Measurements from ENCODE around the gene CTSH. TPM values are rescaled to one million over a fixed set of nuclear protein-coding genes. Genes with fewer than 3 reads are reported as not detected.

The CTSH gene
- total and polyA plus RNA-seq, 12 donors, result 26.4 to 122 (median 62.5) TPM

GRCh38 chr15:78946493-78946892 is 1.6 kb upstream of the CTSH start:
- no peak overlapping the region for H3K27ac ChIP-seq
- H3K9me3 ChIP-seq, result no peaks in the 10 kb centered on the region
- H3K36me3 ChIP-seq, result no peaks in the 10 kb centered on the region
- ATAC-seq (no peak), DNase-seq (no peak)
- TF ChIP-seq, protein P1, sequence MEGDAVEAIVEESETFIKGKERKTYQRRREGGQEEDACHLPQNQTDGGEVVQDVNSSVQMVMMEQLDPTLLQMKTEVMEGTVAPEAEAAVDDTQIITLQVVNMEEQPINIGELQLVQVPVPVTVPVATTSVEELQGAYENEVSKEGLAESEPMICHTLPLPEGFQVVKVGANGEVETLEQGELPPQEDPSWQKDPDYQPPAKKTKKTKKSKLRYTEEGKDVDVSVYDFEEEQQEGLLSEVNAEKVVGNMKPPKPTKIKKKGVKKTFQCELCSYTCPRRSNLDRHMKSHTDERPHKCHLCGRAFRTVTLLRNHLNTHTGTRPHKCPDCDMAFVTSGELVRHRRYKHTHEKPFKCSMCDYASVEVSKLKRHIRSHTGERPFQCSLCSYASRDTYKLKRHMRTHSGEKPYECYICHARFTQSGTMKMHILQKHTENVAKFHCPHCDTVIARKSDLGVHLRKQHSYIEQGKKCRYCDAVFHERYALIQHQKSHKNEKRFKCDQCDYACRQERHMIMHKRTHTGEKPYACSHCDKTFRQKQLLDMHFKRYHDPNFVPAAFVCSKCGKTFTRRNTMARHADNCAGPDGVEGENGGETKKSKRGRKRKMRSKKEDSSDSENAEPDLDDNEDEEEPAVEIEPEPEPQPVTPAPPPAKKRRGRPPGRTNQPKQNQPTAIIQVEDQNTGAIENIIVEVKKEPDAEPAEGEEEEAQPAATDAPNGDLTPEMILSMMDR (IDR thresholded peaks at IDR 0.05), result no peak
- H3K4me3 ChIP-seq, result no peak overlapping the region
- no peaks in the 10 kb centered on the region for H3K27me3 ChIP-seq
- intact Hi-C loops (cut with DNase I), result no loop called here
- WGBS, 2 donors, result 93 to 95% methylated on average over 5 of the region's 5 CpGs
- peaks cover 5 to 42% (median 20%) of the 10 kb centered on the region in 9 donors for H3K4me1 ChIP-seq

GRCh38 chr15:78944202-78944625 is 632 bp downstream of the CTSH start:
- Histone ChIP-seq H3K36me3 (peaks cover 0 to 9% (median 0%) of the 10 kb centered on the region in 9 donors), H3K27me3 (no peaks in the 10 kb centered on the region), H3K4me3 (peak overlapping the region; percentile 16 to 81 (median 74)), H3K9me3 (no peaks in the 10 kb centered on the region), H3K27ac (peak overlapping the region; percentile 30 to 88 (median 80)), H3K4me1 (peaks cover 3 to 45% (median 15%) of the 10 kb centered on the region in 9 donors)
- 27 to 45% methylated on average over 12 of the region's 12 CpGs for whole genome bisulfite sequencing, 2 donors
- ATAC-seq (peak in 7 of 8 donors; percentile 23 to 67 (median 50)), DNase-seq (no peak)
- TF ChIP-seq, protein P1 (IDR thresholded peaks at IDR 0.05), result no peak
- intact Hi-C loops (cut with DNase I), result no loop called here

DNA sequence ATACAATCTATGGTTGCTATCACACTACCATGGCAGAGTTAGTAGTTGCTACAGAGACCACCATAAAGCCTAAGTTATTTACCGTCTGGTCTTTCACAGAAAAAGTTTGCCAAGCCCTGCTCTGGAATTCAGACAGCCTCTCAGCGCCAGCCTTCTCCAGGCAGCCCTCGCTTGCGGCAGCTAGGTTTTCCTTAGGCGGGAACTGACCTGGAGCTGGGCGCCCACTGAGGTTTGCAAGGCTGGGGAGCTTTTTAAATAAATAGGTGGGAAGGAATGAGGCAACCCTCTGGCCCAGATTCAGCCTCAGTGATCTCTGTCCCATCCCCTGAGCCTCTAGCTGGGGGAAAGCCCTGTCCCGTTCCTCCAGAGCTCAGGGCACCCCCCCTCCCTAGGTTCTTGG is 1.2 kb downstream of the CTSH start:
- intact Hi-C loops (cut with DNase I), result no loop called here
- Histone ChIP-seq H3K4me1 (peaks cover 3 to 51% (median 21%) of the 10 kb centered on the region in 9 donors), H3K36me3 (peaks cover 0 to 9% (median 0%) of the 10 kb centered on the region in 9 donors), H3K27ac (peak overlapping the region in 8 of 10 donors; percentile 30 to 88 (median 81)), H3K27me3 (no peaks in the 10 kb centered on the region), H3K9me3 (no peaks in the 10 kb centered on the region), H3K4me3 (peak overlapping the region; percentile 16 to 81 (median 74))
- ATAC-seq (peak in 2 of 8 donors; percentile 5 to 15), DNase-seq (no peak)
- TF ChIP-seq, protein P1 (IDR thresholded peaks at IDR 0.05), result no peak
- WGBS, 2 donors, result 71 to 73% methylated on average over 7 of the region's 7 CpGs

- peak overlapping the region in 2 of 10 donors; percentile 2 to 85 for H3K27ac ChIP-seq
- H3K9me3 ChIP-seq, result no peaks in the 10 kb centered on the region
- DNase-seq (no peak), ATAC-seq (no peak)
- H3K36me3 ChIP-seq, result peaks cover 0 to 9% (median 0%) of the 10 kb centered on the region in 9 donors
- peak overlapping the region in 3 of 10 donors; percentile 12 to 76 (median 73) for H3K4me3 ChIP-seq
- TF ChIP-seq, protein P1 (IDR thresholded peaks at IDR 0.05), result no peak
- peaks cover 3 to 60% (median 30%) of the 10 kb centered on the region in 9 donors for H3K4me1 ChIP-seq
- H3K27me3 ChIP-seq, result no peaks in the 10 kb centered on the region
- 86 to 89% methylated on average over 4 of the region's 4 CpGs for WGBS, 2 donors
- intact Hi-C loops (cut with DNase I), result no loop called here
Measured at GRCh38 chr15:78942741-78943140, 2.1 kb downstream of the CTSH start.
